ENCODE results near the gene YBEY. TPM values are rescaled to one million over a fixed set of nuclear protein-coding genes. Genes with fewer than 3 reads are reported as not detected.

The YBEY gene
- total RNA-seq, 1 donor from 2014 or later: 13.7 TPM

- Mint-ChIP-seq H3K36me3 (ENCODE audit: low read depth) (peaks cover 84% of the 10 kb centered on the region), H3K27me3 (no peaks in the 10 kb centered on the region), H3K27ac (no peak overlapping the region), H3K9me3 (no peaks in the 10 kb centered on the region), H3K4me1 (no peaks in the 10 kb centered on the region), H3K4me3 (no peak overlapping the region)
- DNase-seq (no peak), ATAC-seq (ENCODE audit: low read depth) (no peak)
- ChIA-PET CTCF (no interaction called here), POLR2A (no interaction called here)
- no peak for TF ChIP-seq CTCF (IDR thresholded peaks at IDR 0.05)
- intact Hi-C loops (cut with micrococcal nuclease): no loop called here
Observed at GRCh38 chr21:46269466-46269865, 16.7 kb upstream of the YBEY start.

GRCh38 chr21:46273341-46273740 is 12.8 kb upstream of the YBEY start:
- H3K4me1 Mint-ChIP-seq: no peaks in the 10 kb centered on the region
- peaks cover 81% of the 10 kb centered on the region for H3K36me3 Mint-ChIP-seq (ENCODE audit: low read depth)
- no peaks in the 10 kb centered on the region for H3K27me3 Mint-ChIP-seq
- ChIA-PET CTCF (no interaction called here), POLR2A (no interaction called here)
- H3K27ac Mint-ChIP-seq: no peak overlapping the region
- H3K4me3 Mint-ChIP-seq: no peak overlapping the region
- TF ChIP-seq CTCF (IDR thresholded peaks at IDR 0.05): no peak
- DNase-seq: no peak
- intact Hi-C loops (cut with micrococcal nuclease): no loop called here
- no peak for ATAC-seq (ENCODE audit: low read depth)
- H3K9me3 Mint-ChIP-seq: no peaks in the 10 kb centered on the region

GRCh38 chr21:46274797-46275390 is 11.2 kb upstream of the YBEY start:
- intact Hi-C loops (cut with micrococcal nuclease): no loop called here
- ChIA-PET POLR2A (no interaction called here), CTCF (no interaction called here)
- Mint-ChIP-seq H3K9me3 (no peaks in the 10 kb centered on the region), H3K27ac (no peak overlapping the region), H3K4me1 (peaks cover 3% of the 10 kb centered on the region), H3K36me3 (ENCODE audit: low read depth) (peaks cover 81% of the 10 kb centered on the region), H3K27me3 (no peaks in the 10 kb centered on the region), H3K4me3 (no peak overlapping the region)
- ATAC-seq (ENCODE audit: low read depth) (no peak), DNase-seq (no peak)
- TF ChIP-seq CTCF (IDR thresholded peaks at IDR 0.05): no peak

GRCh38 chr21:46284077-46284644 is 2.0 kb upstream of the YBEY start:
- Mint-ChIP-seq H3K36me3 (ENCODE audit: low read depth) (peaks cover 47% of the 10 kb centered on the region), H3K4me3 (peak overlapping the region; percentile 53), H3K4me1 (peaks cover 45% of the 10 kb centered on the region), H3K9me3 (no peaks in the 10 kb centered on the region), H3K27me3 (no peaks in the 10 kb centered on the region), H3K27ac (peak overlapping the region; percentile 61)
- TF ChIP-seq CTCF (IDR thresholded peaks at IDR 0.05): no peak
- ATAC-seq (ENCODE audit: low read depth) (no peak), DNase-seq (no peak)
- ChIA-PET POLR2A (interaction anchor here (0.8 kb wide), 1 partner anchor 12 kb away, joined by 4 read pairs; no protein-coding TSS in a partner anchor), CTCF (interaction anchor here (2.6 kb wide), 1 partner anchor 140 kb away, joined by 17 read pairs; no protein-coding TSS in a partner anchor)
- intact Hi-C loops (cut with micrococcal nuclease): no loop called here

GRCh38 chr21:46284733-46285132 is 1.4 kb upstream of the YBEY start:
- POLR2A ChIA-PET: interaction anchor here (0.7 to 1.9 kb wide), 6 partner anchors 8 to 141 kb away, joined by 3 to 11 read pairs (median 4); a partner anchor contains a TSS
- peak overlapping the region; percentile 98 for H3K4me3 Mint-ChIP-seq
- no peak for DNase-seq
- ATAC-seq (ENCODE audit: low read depth): no peak
- peaks cover 43% of the 10 kb centered on the region for H3K4me1 Mint-ChIP-seq
- intact Hi-C loops (cut with micrococcal nuclease): no loop called here
- no peaks in the 10 kb centered on the region for H3K27me3 Mint-ChIP-seq
- no peak for TF ChIP-seq CTCF (IDR thresholded peaks at IDR 0.05)
- H3K27ac Mint-ChIP-seq: peak overlapping the region; percentile 76
- H3K9me3 Mint-ChIP-seq: no peaks in the 10 kb centered on the region
- peaks cover 42% of the 10 kb centered on the region for H3K36me3 Mint-ChIP-seq (ENCODE audit: low read depth)
- CTCF ChIA-PET: interaction anchor here (2.6 kb wide), 1 partner anchor 141 kb away, joined by 17 read pairs; no protein-coding TSS in a partner anchor
